H9 (cell line): ENCODE data around the gene SHTN1. TPM values are rescaled to one million over a fixed set of nuclear protein-coding genes. Genes with fewer than 3 reads are reported as not detected.

ENCODE experiments used
- DNase-seq: peaks from one replicate; pipeline ENCODE4 v3.0.0-alpha.2; 2017
- H2AFZ ChIP-seq: one replicate; pipeline ENCODE4 v1.6.1; 2013; ENCODE audit warnings: mild to moderate bottlenecking, low read length, control low read depth, moderate library complexity
- H2AK5ac ChIP-seq: 2 replicates; pipeline ENCODE4 v1.6.1; 2013; ENCODE audit warnings: low read length, control low read depth, mixed read lengths; ENCODE audit not compliant: insufficient read length
- H2BK120ac ChIP-seq: one replicate; pipeline ENCODE4 v1.6.1; 2013; ENCODE audit warnings: low read depth, mild to moderate bottlenecking, low read length, control low read depth, inconsistent platforms; ENCODE audit not compliant: poor library complexity, severe bottlenecking
- H2BK12ac ChIP-seq: 2 replicates; pipeline ENCODE4 v1.6.1; 2013; ENCODE audit warnings: low read length, control low read depth, mixed read lengths, low read depth; ENCODE audit not compliant: insufficient read length
- H2BK15ac ChIP-seq: 2 replicates; pipeline ENCODE4 v1.6.1; 2013; ENCODE audit warnings: low read depth, low read length, control low read depth
- H2BK20ac ChIP-seq: one replicate; pipeline ENCODE4 v1.6.1; 2013; ENCODE audit warnings: low read depth, mild to moderate bottlenecking, low read length, control low read depth, inconsistent platforms; ENCODE audit not compliant: poor library complexity, severe bottlenecking
- H2BK5ac ChIP-seq: 2 replicates; pipeline ENCODE4 v1.6.1; 2013; ENCODE audit warnings: low read length, control low read depth, mixed read lengths; ENCODE audit not compliant: insufficient read length
- H3K14ac ChIP-seq: 2 replicates; pipeline ENCODE4 v1.6.1; 2013; ENCODE audit warnings: low read length, control low read depth; ENCODE audit not compliant: insufficient read depth
- H3K18ac ChIP-seq: 2 replicates; pipeline ENCODE4 v1.6.1; 2013; ENCODE audit warnings: low read depth, mild to moderate bottlenecking, mixed read lengths, low read length, control low read depth; ENCODE audit not compliant: insufficient read length
- H3K23ac ChIP-seq: 2 replicates; pipeline ENCODE4 v1.6.1; 2013; ENCODE audit warnings: low read length, control low read depth, mixed read lengths, low read depth; ENCODE audit not compliant: insufficient read length
- H3K23me2 ChIP-seq: 2 replicates; pipeline ENCODE4 v1.6.1; 2013; ENCODE audit warnings: low read depth, mild to moderate bottlenecking, mixed read lengths, low read length, control low read depth; ENCODE audit not compliant: insufficient read length, poor library complexity, severe bottlenecking
- H3K27ac ChIP-seq: 2 replicates; pipeline ENCODE4 v1.5.1; 2013; ENCODE audit warnings: low read length, control low read depth, mixed read lengths, low read depth; ENCODE audit not compliant: insufficient read length
- H3K27me3 ChIP-seq: 2 replicates; pipeline ENCODE4 v1.6.1; 2013; ENCODE audit warnings: low read length, control low read depth, inconsistent platforms; ENCODE audit not compliant: insufficient read depth
- H3K4ac ChIP-seq: 2 replicates; pipeline ENCODE4 v1.6.1; 2013; ENCODE audit warnings: low read depth, mild to moderate bottlenecking, control low read depth, inconsistent platforms, low read length, moderate library complexity
- H3K4me1 ChIP-seq: 2 replicates; pipeline ENCODE4 v1.6.1; 2013; ENCODE audit warnings: low read length, control low read depth, inconsistent platforms; ENCODE audit not compliant: insufficient read depth
- H3K4me2 ChIP-seq: 2 replicates; pipeline ENCODE4 v1.6.1; 2013; ENCODE audit warnings: low read length, control low read depth, mixed read lengths; ENCODE audit not compliant: insufficient read length, insufficient read depth
- H3K56ac ChIP-seq: 2 replicates; pipeline ENCODE4 v1.6.1; 2013; ENCODE audit warnings: low read depth, mild to moderate bottlenecking, mixed read lengths, low read length, control low read depth; ENCODE audit not compliant: insufficient read length
- H3K79me1 ChIP-seq: 2 replicates; pipeline ENCODE4 v1.6.1; 2013; ENCODE audit warnings: low read depth, mild to moderate bottlenecking, moderate library complexity, low read length, control low read depth, inconsistent platforms; ENCODE audit not compliant: insufficient read depth, poor library complexity, severe bottlenecking
- H3K79me2 ChIP-seq: 2 replicates; pipeline ENCODE4 v1.6.1; 2013; ENCODE audit warnings: low read length, control low read depth, inconsistent platforms; ENCODE audit not compliant: insufficient read depth
- H3K9ac ChIP-seq: 2 replicates; pipeline ENCODE4 v1.6.1; 2013; ENCODE audit warnings: low read length, control low read depth, mixed read lengths; ENCODE audit not compliant: insufficient read length; ENCODE audit errors: extremely low read depth
- H3K9me3 ChIP-seq: one replicate; pipeline ENCODE4 v1.6.1; 2013; ENCODE audit warnings: low read depth, low read length, inconsistent platforms; ENCODE audit not compliant: control insufficient read depth
- H3T11ph ChIP-seq: one replicate; pipeline ENCODE4 v1.6.1; 2013; ENCODE audit warnings: mild to moderate bottlenecking, low read length, control low read depth, inconsistent platforms
- H4K20me1 ChIP-seq: one replicate; pipeline ENCODE4 v1.6.1; 2013; ENCODE audit not compliant: control insufficient read depth, insufficient read length, insufficient read depth
- H4K5ac ChIP-seq: 2 replicates; pipeline ENCODE4 v1.6.1; 2013; ENCODE audit warnings: low read depth, mild to moderate bottlenecking, mixed read lengths, low read length, control low read depth; ENCODE audit not compliant: insufficient read length
- H4K8ac ChIP-seq: replicated peaks from 2 replicates; pipeline ENCODE4 v1.6.1; 2013; ENCODE audit warnings: low read length, control low read depth, mixed read lengths, low read depth; ENCODE audit not compliant: insufficient read length
- H4K91ac ChIP-seq: 2 replicates; pipeline ENCODE4 v1.6.1; 2013; ENCODE audit warnings: low read depth, mild to moderate bottlenecking, moderate library complexity, mixed read lengths, low read length, control low read depth; ENCODE audit not compliant: insufficient read length
- H3K27ac Mint-ChIP-seq, 3 experiments: 2 replicates in 2 of 3; 3 replicates in 1 of 3; pipeline ENCODE4 v1.8.0; 2020 to 2021; ENCODE audit warnings: mixed read lengths in 3 of 3, mild to moderate bottlenecking in 1 of 3, moderate library complexity in 1 of 3
- H3K27me3 Mint-ChIP-seq: 2 replicates; pipeline ENCODE4 v1.8.0; 2021; ENCODE audit warnings: low read depth, mild to moderate bottlenecking, moderate library complexity, mixed read lengths
- H3K36me3 Mint-ChIP-seq, 3 experiments: 2 replicates in 2 of 3; 3 replicates in 1 of 3; pipeline ENCODE4 v1.8.0; 2020 to 2021; ENCODE audit warnings: low read depth in 3 of 3, mixed read lengths in 3 of 3; ENCODE audit not compliant: insufficient read depth in 1 of 3
- H3K4me1 Mint-ChIP-seq, 2 experiments: 2 replicates each; pipeline ENCODE4 v1.8.0; 2020; ENCODE audit warnings: mixed read lengths in 2 of 2
- H3K4me3 Mint-ChIP-seq, 2 experiments: 2 replicates in 1 of 2; 3 replicates in 1 of 2; pipeline ENCODE4 v1.8.0; 2020 to 2021; ENCODE audit warnings: mild to moderate bottlenecking in 2 of 2, mixed read lengths in 2 of 2, moderate library complexity in 1 of 2
- H3K9me3 Mint-ChIP-seq, 2 experiments: 2 replicates in 1 of 2; 3 replicates in 1 of 2; pipeline ENCODE4 v1.8.0; 2020; ENCODE audit warnings: mild to moderate bottlenecking in 2 of 2, mixed read lengths in 2 of 2, moderate library complexity in 1 of 2
- WGBS: extraction: QIAGEN DNeasy Blood & Tissue Kit; methylation state at CpG from one replicate; pipeline ENCODE4 v1.1.7; 2013; ENCODE audit warnings: missing lambda C conversion rate, low lambda C conversion rate, mixed read lengths; ENCODE audit not compliant: insufficient read length; ENCODE audit errors: extremely low coverage; 5-methylcytosine and 5-hydroxymethylcytosine counted together
- total RNA-seq: library from RNA; stranded (reverse); gene quantifications from 2 replicates; pipeline ENCODE4 v1.2.1, GENCODE V29; 2021
- TF ChIP-seq, protein P1 (sequence below): fragments of 200-600 bp; sonication (generic); conservative IDR thresholded peaks from 3 replicates; pipeline ENCODE4 v1.8.0; 2021; ENCODE audit warnings: antibody characterized with exemption, mild to moderate bottlenecking

Gene SHTN1
- total RNA-seq, 1 experiment from 2014 or later, result 22.1 TPM

GRCh38 chr10:116866066-116866465 lies 138.9 kb downstream of the SHTN1 start:
- no peak overlapping the region for H4K5ac ChIP-seq
- H3K27ac ChIP-seq, result no peak overlapping the region
- TF ChIP-seq, protein P1, sequence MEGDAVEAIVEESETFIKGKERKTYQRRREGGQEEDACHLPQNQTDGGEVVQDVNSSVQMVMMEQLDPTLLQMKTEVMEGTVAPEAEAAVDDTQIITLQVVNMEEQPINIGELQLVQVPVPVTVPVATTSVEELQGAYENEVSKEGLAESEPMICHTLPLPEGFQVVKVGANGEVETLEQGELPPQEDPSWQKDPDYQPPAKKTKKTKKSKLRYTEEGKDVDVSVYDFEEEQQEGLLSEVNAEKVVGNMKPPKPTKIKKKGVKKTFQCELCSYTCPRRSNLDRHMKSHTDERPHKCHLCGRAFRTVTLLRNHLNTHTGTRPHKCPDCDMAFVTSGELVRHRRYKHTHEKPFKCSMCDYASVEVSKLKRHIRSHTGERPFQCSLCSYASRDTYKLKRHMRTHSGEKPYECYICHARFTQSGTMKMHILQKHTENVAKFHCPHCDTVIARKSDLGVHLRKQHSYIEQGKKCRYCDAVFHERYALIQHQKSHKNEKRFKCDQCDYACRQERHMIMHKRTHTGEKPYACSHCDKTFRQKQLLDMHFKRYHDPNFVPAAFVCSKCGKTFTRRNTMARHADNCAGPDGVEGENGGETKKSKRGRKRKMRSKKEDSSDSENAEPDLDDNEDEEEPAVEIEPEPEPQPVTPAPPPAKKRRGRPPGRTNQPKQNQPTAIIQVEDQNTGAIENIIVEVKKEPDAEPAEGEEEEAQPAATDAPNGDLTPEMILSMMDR, result no peak
- H3K14ac ChIP-seq, result no peak overlapping the region
- H3K23ac ChIP-seq, result no peak overlapping the region
- H3K4me1 Mint-ChIP-seq, result peaks cover 15 to 16% of the 10 kb centered on the region in 2 experiments
- no peak for DNase-seq
- no peak overlapping the region for H3K4me3 Mint-ChIP-seq
- H2BK120ac ChIP-seq, result no peak overlapping the region
- no peaks in the 10 kb centered on the region for H3K79me2 ChIP-seq
- no peaks in the 10 kb centered on the region for H3K9me3 Mint-ChIP-seq
- H3K36me3 Mint-ChIP-seq, result no peaks in the 10 kb centered on the region; a peak in 1 of 7 replicates
- H3K27me3 Mint-ChIP-seq, result no peaks in the 10 kb centered on the region
- no peak overlapping the region for H3K56ac ChIP-seq
- H2BK12ac ChIP-seq, result no peak overlapping the region
- H2AFZ ChIP-seq, result no peak overlapping the region
- H3K27me3 ChIP-seq, result no peaks in the 10 kb centered on the region
- no peak overlapping the region for H3T11ph ChIP-seq
- no peak overlapping the region for H3K27ac Mint-ChIP-seq
- no peaks in the 10 kb centered on the region for H3K9me3 ChIP-seq
- H2BK5ac ChIP-seq, result no peak overlapping the region
- no CpG with 5 or more reads among the region's 2 CpGs for WGBS
- H3K23me2 ChIP-seq, result no peaks in the 10 kb centered on the region
- no peaks in the 10 kb centered on the region for H3K4me1 ChIP-seq
- H3K4ac ChIP-seq, result no peak overlapping the region
- H2BK15ac ChIP-seq, result no peak overlapping the region
- H2BK20ac ChIP-seq, result no peak overlapping the region
- no peak overlapping the region for H2AK5ac ChIP-seq
- no peak overlapping the region for H4K91ac ChIP-seq
- H3K9ac ChIP-seq, result no peak overlapping the region
- H4K20me1 ChIP-seq, result no peaks in the 10 kb centered on the region
- no peak overlapping the region for H4K8ac ChIP-seq
- no peaks in the 10 kb centered on the region for H3K79me1 ChIP-seq
- H3K4me2 ChIP-seq, result no peak overlapping the region
- no peak overlapping the region for H3K18ac ChIP-seq
